Naive B cell (primary cell): ENCODE measurements around the gene CAPN3. TPM values are rescaled to one million over a fixed set of nuclear protein-coding genes. Genes with fewer than 3 reads are reported as not detected.

Experiments
- ATAC-seq, 2 donors: fragments of 150-1000 bp; cut with Tn5 transposase; 2 replicates each; pipeline ENCODE4 v1.10.0; 2021; ENCODE audit warnings: low read depth in 2 of 2, mild to moderate bottlenecking in 2 of 2, moderate library complexity in 2 of 2
- DNase-seq: peaks from one replicate; pipeline ENCODE4 v3.0.0; 2022
- H3K27ac Mint-ChIP-seq, 6 donors: one replicate each; pipeline ENCODE4 v1.8.0; 2020 to 2022; ENCODE audit warnings: mild to moderate bottlenecking in 6 of 6, mixed read lengths in 6 of 6, moderate library complexity in 5 of 6, inconsistent platforms in 2 of 6
- H3K27me3 Mint-ChIP-seq, 3 donors: one replicate each; pipeline ENCODE4 v1.8.0; 2021 to 2022; ENCODE audit warnings: mixed read lengths in 3 of 3, mild to moderate bottlenecking in 1 of 3
- H3K36me3 Mint-ChIP-seq, 2 donors: one replicate each; pipeline ENCODE4 v1.8.0; 2020 to 2022; ENCODE audit warnings: mixed read lengths in 2 of 2, inconsistent platforms in 1 of 2, mild to moderate bottlenecking in 1 of 2
- H3K4me1 Mint-ChIP-seq, 3 donors: one replicate each; pipeline ENCODE4 v1.8.0; 2020 to 2022; ENCODE audit warnings: mixed read lengths in 3 of 3, inconsistent platforms in 1 of 3, mild to moderate bottlenecking in 1 of 3, moderate library complexity in 1 of 3
- H3K4me3 Mint-ChIP-seq, 8 donors: one replicate each; pipeline ENCODE4 v1.8.0; 2020 to 2022; ENCODE audit warnings: mild to moderate bottlenecking in 8 of 8, mixed read lengths in 8 of 8, moderate library complexity in 8 of 8, inconsistent platforms in 2 of 8
- H3K9me3 Mint-ChIP-seq, 7 donors: one replicate each; pipeline ENCODE4 v1.8.0; 2020 to 2022; ENCODE audit warnings: mixed read lengths in 7 of 7, mild to moderate bottlenecking in 5 of 7, inconsistent platforms in 2 of 7, moderate library complexity in 1 of 7
- polyA plus RNA-seq, 6 donors: library from polyadenylated mRNA; unstranded; fragments of 300-500 nt; fragmentation: Illumina TruSeq; gene quantifications; one replicate each; pipeline ENCODE4 v1.2.3, GENCODE V29; 2021; ENCODE audit warnings: low read depth in 6 of 6

Gene CAPN3
- polyA plus RNA-seq, 6 donors from 2014 or later = 0.29 to 5.7 (median 1.6) TPM; not detected in 1

DNA sequence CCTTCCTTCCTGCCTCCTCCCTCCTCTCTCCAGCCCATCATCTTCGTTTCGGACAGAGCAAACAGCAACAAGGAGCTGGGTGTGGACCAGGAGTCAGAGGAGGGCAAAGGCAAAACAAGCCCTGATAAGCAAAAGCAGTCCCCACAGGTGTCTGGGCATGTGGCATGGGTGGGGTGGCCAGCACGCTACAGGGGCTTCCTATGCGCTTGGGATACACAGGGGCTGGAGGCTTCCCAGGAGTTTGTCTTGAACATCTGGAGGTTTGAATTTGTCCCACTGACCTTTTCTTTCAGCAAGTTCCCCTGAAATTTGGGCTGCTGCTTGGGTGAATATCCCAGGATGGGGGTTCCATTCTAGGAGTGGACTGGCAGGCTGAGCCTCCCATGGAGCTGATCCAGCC lies 48.9 kb downstream of the CAPN3 start:
- peaks cover 1 to 10% of the 10 kb centered on the region in 2 donors for H3K36me3 Mint-ChIP-seq
- H3K9me3 Mint-ChIP-seq = no peaks in the 10 kb centered on the region
- H3K4me1 Mint-ChIP-seq = no peaks in the 10 kb centered on the region
- no peak overlapping the region for H3K4me3 Mint-ChIP-seq
- ATAC-seq (no peak), DNase-seq (no peak)
- peak overlapping the region in 1 of 6 donors; percentile 79 for H3K27ac Mint-ChIP-seq
- no peaks in the 10 kb centered on the region for H3K27me3 Mint-ChIP-seq

DNA sequence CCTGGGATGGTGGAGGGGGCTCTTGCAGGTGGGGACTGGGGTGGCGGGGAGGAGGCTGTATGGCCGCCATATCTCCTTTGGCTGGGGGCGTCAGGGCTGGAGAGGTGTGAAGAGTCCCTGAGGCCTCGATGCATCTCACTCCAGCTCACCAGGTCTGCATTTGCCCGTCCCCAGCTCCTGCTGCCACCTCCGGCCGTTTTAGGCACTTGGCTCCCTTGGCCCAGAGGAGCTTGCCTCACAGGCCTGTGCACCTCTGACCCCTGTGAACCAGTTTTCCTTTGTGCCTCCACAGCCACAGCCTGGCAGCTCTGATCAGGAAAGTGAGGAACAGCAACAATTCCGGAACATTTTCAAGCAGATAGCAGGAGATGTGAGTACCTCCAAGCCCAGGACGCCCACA lies 49.7 kb downstream of the CAPN3 start:
- DNase-seq = no peak
- Mint-ChIP-seq H3K36me3 (peaks cover 0 to 2% of the 10 kb centered on the region in 2 donors), H3K27me3 (no peaks in the 10 kb centered on the region), H3K4me3 (no peak overlapping the region), H3K4me1 (no peaks in the 10 kb centered on the region), H3K27ac (peak overlapping the region in 2 of 6 donors; percentile 30 to 89), H3K9me3 (no peaks in the 10 kb centered on the region)
- ATAC-seq = no peak

DNA sequence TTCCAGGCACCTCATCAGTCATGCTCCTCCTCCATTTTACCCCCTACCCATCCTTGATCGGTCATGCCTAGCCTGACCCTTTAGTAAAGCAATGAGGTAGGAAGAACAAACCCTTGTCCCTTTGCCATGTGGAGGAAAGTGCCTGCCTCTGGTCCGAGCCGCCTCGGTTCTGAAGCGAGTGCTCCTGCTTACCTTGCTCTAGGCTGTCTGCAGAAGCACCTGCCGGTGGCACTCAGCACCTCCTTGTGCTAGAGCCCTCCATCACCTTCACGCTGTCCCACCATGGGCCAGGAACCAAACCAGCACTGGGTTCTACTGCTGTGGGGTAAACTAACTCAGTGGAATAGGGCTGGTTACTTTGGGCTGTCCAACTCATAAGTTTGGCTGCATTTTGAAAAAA lies 52.6 kb downstream of the CAPN3 start:
- ATAC-seq = no peak
- H3K36me3 Mint-ChIP-seq = peaks cover 0 to under 1% of the 10 kb centered on the region in 2 donors
- H3K4me3 Mint-ChIP-seq = no peak overlapping the region
- H3K4me1 Mint-ChIP-seq = no peaks in the 10 kb centered on the region
- no peaks in the 10 kb centered on the region for H3K9me3 Mint-ChIP-seq
- H3K27me3 Mint-ChIP-seq = no peaks in the 10 kb centered on the region
- no peak for DNase-seq
- peak overlapping the region in 1 of 6 donors; percentile 33 for H3K27ac Mint-ChIP-seq

DNA sequence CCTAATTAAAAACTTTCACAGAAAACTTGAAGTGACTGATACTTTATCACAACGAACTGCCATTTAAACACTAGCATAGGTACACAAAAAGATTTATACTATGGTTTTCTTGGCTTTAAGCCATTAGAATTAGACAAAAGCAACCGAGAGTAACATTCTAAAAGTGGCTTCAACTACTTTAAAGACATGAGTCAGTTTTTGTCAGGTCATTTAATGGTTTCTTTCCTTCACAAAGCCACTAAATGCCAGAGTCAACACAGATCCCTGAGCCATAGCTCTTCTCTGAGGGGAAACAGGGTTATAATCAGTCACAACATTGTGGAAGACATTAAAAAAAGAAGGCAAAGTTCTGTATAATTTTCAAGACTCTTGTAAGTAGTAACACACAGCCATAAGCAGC lies 54.6 kb downstream of the CAPN3 start:
- Mint-ChIP-seq H3K4me3 (no peak overlapping the region), H3K9me3 (no peaks in the 10 kb centered on the region), H3K27me3 (no peaks in the 10 kb centered on the region), H3K27ac (no peak overlapping the region), H3K36me3 (peaks cover 11% of the 10 kb centered on the region in 2 donors), H3K4me1 (no peaks in the 10 kb centered on the region)
- DNase-seq (no peak), ATAC-seq (no peak)

DNA sequence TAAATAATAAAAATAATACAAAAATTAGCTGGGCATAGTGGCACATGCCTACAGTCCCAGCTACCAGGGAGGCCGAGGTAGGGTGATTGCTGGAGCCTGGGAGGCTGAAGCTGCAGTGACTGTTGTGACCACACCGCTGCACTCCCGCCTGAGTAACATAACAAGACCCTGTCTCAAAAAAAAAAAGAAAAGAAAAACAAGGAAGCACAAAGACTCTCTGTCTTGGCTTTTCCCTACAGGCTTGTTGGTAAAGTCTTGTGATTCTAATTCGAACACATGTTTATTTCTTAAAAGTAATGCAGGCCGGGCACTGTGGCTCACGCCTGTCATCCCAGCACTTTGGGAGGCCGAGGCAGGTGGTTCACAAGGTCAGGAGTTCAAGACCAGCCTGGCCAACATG lies 60.1 kb downstream of the CAPN3 start:
- H3K36me3 Mint-ChIP-seq = peaks cover 30 to 32% of the 10 kb centered on the region in 2 donors
- H3K4me3 Mint-ChIP-seq = no peak overlapping the region
- no peaks in the 10 kb centered on the region for H3K9me3 Mint-ChIP-seq
- ATAC-seq (no peak), DNase-seq (no peak)
- H3K4me1 Mint-ChIP-seq = no peaks in the 10 kb centered on the region
- no peak overlapping the region for H3K27ac Mint-ChIP-seq
- H3K27me3 Mint-ChIP-seq = no peaks in the 10 kb centered on the region

GRCh38 chr15:42421376-42421775 lies 62.1 kb downstream of the CAPN3 start:
- Mint-ChIP-seq H3K4me3 (no peak overlapping the region), H3K27ac (no peak overlapping the region), H3K4me1 (no peaks in the 10 kb centered on the region), H3K36me3 (peaks cover 30 to 33% of the 10 kb centered on the region in 2 donors), H3K27me3 (no peaks in the 10 kb centered on the region), H3K9me3 (no peaks in the 10 kb centered on the region)
- ATAC-seq (no peak), DNase-seq (no peak)

DNA sequence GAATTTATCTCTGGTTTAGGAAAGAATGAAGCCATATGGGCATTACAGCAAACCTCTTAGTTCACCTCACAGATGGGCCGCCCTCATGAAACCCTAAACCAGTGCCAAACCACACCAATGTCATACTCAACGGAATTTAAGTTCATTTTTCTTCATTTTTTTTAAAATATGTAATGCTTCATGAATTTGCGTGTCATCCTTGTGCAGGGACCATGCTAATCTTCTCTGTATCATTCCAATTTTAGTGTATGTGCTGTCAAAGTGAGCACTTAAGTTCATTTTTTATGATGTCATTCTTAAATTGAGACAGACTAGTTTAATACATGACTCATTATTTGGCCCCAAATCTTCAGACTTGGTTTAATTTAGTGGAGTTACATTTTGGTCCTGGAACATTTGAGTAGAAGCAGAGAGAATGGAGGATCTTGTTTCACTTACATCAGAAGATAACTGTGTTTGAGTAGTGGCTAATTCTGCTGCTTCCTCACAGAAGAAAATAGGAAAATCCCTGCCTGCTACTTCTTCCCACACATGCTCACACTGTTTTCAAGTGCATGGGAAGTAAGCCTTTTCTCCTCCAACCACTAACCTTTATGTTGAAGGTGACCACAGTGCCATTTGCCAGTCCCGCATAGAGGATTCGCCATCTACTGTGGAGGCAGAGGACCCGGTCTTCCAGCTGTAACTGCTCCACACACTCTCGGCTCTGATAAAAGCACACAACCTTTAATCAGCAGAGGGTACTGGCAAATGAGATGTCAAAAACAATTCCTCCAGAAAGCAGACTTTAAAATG lies 68.3 kb downstream of the CAPN3 start:
- no peaks in the 10 kb centered on the region for H3K27me3 Mint-ChIP-seq
- H3K4me3 Mint-ChIP-seq = no peak overlapping the region
- no peaks in the 10 kb centered on the region for H3K9me3 Mint-ChIP-seq
- H3K36me3 Mint-ChIP-seq = peaks cover 15 to 21% of the 10 kb centered on the region in 2 donors
- DNase-seq (no peak), ATAC-seq (no peak)
- H3K27ac Mint-ChIP-seq = peak overlapping the region in 1 of 6 donors; percentile 19
- no peaks in the 10 kb centered on the region for H3K4me1 Mint-ChIP-seq

GRCh38 chr15:42444415-42445063 lies 85.2 kb downstream of the CAPN3 start:
- no peak for ATAC-seq
- H3K27me3 Mint-ChIP-seq = no peaks in the 10 kb centered on the region
- H3K36me3 Mint-ChIP-seq = peaks cover 21% of the 10 kb centered on the region in 2 donors

DNA sequence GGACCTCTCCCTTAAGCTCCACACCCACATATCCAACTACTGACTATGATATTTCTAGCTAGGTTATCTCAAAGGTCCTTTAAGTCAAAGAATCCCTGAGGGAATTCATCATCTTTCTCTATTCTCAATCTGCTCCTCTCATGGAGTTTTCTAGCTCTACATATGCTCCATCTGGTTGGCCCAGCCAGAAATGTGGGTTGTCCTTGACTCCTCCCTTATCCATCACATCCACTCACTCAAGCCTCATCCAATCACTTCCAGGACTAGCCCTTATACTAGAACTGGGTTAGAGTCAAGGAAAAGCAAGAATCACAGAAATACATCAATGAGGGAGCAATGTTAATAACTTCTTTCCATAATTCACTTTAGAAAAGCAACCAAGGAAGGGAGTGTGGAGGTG lies 86.2 kb downstream of the CAPN3 start:
- Mint-ChIP-seq H3K27me3 (no peaks in the 10 kb centered on the region), H3K36me3 (peaks cover 26% of the 10 kb centered on the region in 2 donors), H3K4me3 (no peak overlapping the region), H3K27ac (peak overlapping the region in 4 of 6 donors; percentile 0 to 76 (median 36)), H3K4me1 (no peaks in the 10 kb centered on the region), H3K9me3 (no peaks in the 10 kb centered on the region)
- DNase-seq (no peak), ATAC-seq (no peak)

More at GRCh38 chr15:42444415-42445063, 85.2 kb downstream of the CAPN3 start:
- H3K9me3 Mint-ChIP-seq = no peaks in the 10 kb centered on the region
- no peak for DNase-seq
- H3K4me1 Mint-ChIP-seq = no peaks in the 10 kb centered on the region
- H3K4me3 Mint-ChIP-seq = peak overlapping the region in 1 of 8 donors; percentile 75
- H3K27ac Mint-ChIP-seq = no peak overlapping the region

GRCh38 chr15:42447599-42447998 lies 88.3 kb downstream of the CAPN3 start:
- Mint-ChIP-seq H3K27ac (no peak overlapping the region), H3K9me3 (no peaks in the 10 kb centered on the region), H3K4me3 (no peak overlapping the region), H3K4me1 (no peaks in the 10 kb centered on the region), H3K36me3 (peaks cover 31 to 34% of the 10 kb centered on the region in 2 donors), H3K27me3 (no peaks in the 10 kb centered on the region)
- DNase-seq (no peak), ATAC-seq (no peak)

GRCh38 chr15:42448281-42448680 lies 89.0 kb downstream of the CAPN3 start:
- Mint-ChIP-seq H3K27me3 (no peaks in the 10 kb centered on the region), H3K36me3 (peaks cover 31 to 34% of the 10 kb centered on the region in 2 donors), H3K27ac (no peak overlapping the region), H3K4me1 (no peaks in the 10 kb centered on the region), H3K9me3 (no peaks in the 10 kb centered on the region), H3K4me3 (no peak overlapping the region)
- no peak for DNase-seq
- ATAC-seq = no peak

GRCh38 chr15:42449770-42450424 lies 90.6 kb downstream of the CAPN3 start:
- no peaks in the 10 kb centered on the region for H3K9me3 Mint-ChIP-seq
- no peak overlapping the region for H3K4me3 Mint-ChIP-seq
- ATAC-seq (no peak), DNase-seq (no peak)
- H3K36me3 Mint-ChIP-seq = peaks cover 29 to 34% of the 10 kb centered on the region in 2 donors
- H3K27ac Mint-ChIP-seq = peak overlapping the region in 2 of 6 donors; percentile 45 to 74
- H3K4me1 Mint-ChIP-seq = no peaks in the 10 kb centered on the region
- no peaks in the 10 kb centered on the region for H3K27me3 Mint-ChIP-seq

GRCh38 chr15:42450425-42450790 lies 91.1 kb downstream of the CAPN3 start:
- DNase-seq (no peak), ATAC-seq (no peak)
- peaks cover 24 to 30% of the 10 kb centered on the region in 2 donors for H3K36me3 Mint-ChIP-seq
- no peak overlapping the region for H3K4me3 Mint-ChIP-seq
- H3K27ac Mint-ChIP-seq = peak overlapping the region in 2 of 6 donors; percentile 45 to 51
- H3K4me1 Mint-ChIP-seq = no peaks in the 10 kb centered on the region
- no peaks in the 10 kb centered on the region for H3K9me3 Mint-ChIP-seq
- no peaks in the 10 kb centered on the region for H3K27me3 Mint-ChIP-seq

DNA sequence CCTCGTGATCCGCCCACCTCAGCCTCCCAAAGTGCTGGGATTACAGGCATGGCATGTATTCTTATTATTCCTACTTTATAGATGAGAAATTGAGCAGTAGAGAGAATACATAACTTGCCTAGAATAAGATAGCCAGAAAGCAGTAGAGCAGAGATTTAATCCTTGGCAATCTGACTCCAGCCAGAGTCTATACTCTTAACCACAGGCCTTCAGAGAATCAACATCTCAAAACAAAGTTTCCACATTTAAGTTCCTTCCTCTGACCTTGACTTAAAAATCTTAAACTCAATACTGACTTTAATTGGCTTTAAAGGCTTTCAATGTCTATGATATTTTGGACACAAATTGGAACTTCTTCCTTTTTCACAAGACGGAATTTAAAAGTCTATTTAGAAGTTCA lies 94.5 kb downstream of the CAPN3 start:
- Mint-ChIP-seq H3K4me3 (no peak overlapping the region), H3K4me1 (peaks cover 15 to 22% (median 17%) of the 10 kb centered on the region in 3 donors), H3K9me3 (no peaks in the 10 kb centered on the region), H3K36me3 (peaks cover 18 to 30% of the 10 kb centered on the region in 2 donors), H3K27me3 (no peaks in the 10 kb centered on the region), H3K27ac (no peak overlapping the region)
- no peak for ATAC-seq
- no peak for DNase-seq
